ENCODE data around the gene HMSD. TPM values are rescaled to one million over a fixed set of nuclear protein-coding genes. Genes with fewer than 3 reads are reported as not detected.

HMSD gene
- total RNA-seq, 1 donor from 2014 or later, result not detected

GRCh38 chr18:63987743-63988142 is 38.6 kb downstream of the HMSD start:
- Histone ChIP-seq H3K27me3 (ENCODE audit: control insufficient read depth, insufficient read depth, low read length) (no peaks in the 10 kb centered on the region), H3K36me3 (ENCODE audit: control insufficient read depth, insufficient read depth, low read length) (no peaks in the 10 kb centered on the region), H3K4me3 (ENCODE audit: low read depth, low read length) (no peak overlapping the region)
- no peak for DNase-seq (ENCODE audit: low read depth)
- no peak for TF ChIP-seq CTCF (IDR thresholded peaks at IDR 0.05; ENCODE audit: insufficient read depth, low read length, poor library complexity, severe bottlenecking)

GRCh38 chr18:63992751-63993150 is 43.6 kb downstream of the HMSD start:
- Histone ChIP-seq H3K27me3 (ENCODE audit: control insufficient read depth, insufficient read depth, low read length) (no peaks in the 10 kb centered on the region), H3K4me3 (ENCODE audit: low read depth, low read length) (no peak overlapping the region), H3K36me3 (ENCODE audit: control insufficient read depth, insufficient read depth, low read length) (peaks cover 1% of the 10 kb centered on the region)
- TF ChIP-seq CTCF (IDR thresholded peaks at IDR 0.05; ENCODE audit: insufficient read depth, low read length, poor library complexity, severe bottlenecking), result no peak
- no peak for DNase-seq (ENCODE audit: low read depth)

GRCh38 chr18:63994783-63995399 is 45.8 kb downstream of the HMSD start:
- H3K27me3 ChIP-seq (ENCODE audit: control insufficient read depth, insufficient read depth, low read length), result no peaks in the 10 kb centered on the region
- H3K36me3 ChIP-seq (ENCODE audit: control insufficient read depth, insufficient read depth, low read length), result peaks cover 1% of the 10 kb centered on the region
- no peak overlapping the region for H3K4me3 ChIP-seq (ENCODE audit: low read depth, low read length)
- DNase-seq (ENCODE audit: low read depth), result no peak
- TF ChIP-seq CTCF (IDR thresholded peaks at IDR 0.05; ENCODE audit: insufficient read depth, low read length, poor library complexity, severe bottlenecking), result peak; percentile 88

- DNase-seq (ENCODE audit: low read depth), result no peak
- Histone ChIP-seq H3K4me3 (ENCODE audit: low read depth, low read length) (no peak overlapping the region), H3K27me3 (ENCODE audit: control insufficient read depth, insufficient read depth, low read length) (no peaks in the 10 kb centered on the region)
These were observed 47.9 kb downstream of the HMSD start for GRCh38 chr18:63997041-63997440.

GRCh38 chr18:63997606-63998005 is 48.5 kb downstream of the HMSD start:
- no peak for TF ChIP-seq CTCF (IDR thresholded peaks at IDR 0.05; ENCODE audit: insufficient read depth, low read length, poor library complexity, severe bottlenecking)
- no peak for DNase-seq (ENCODE audit: low read depth)
- Histone ChIP-seq H3K4me3 (ENCODE audit: low read depth, low read length) (no peak overlapping the region), H3K36me3 (ENCODE audit: control insufficient read depth, insufficient read depth, low read length) (peaks cover 1% of the 10 kb centered on the region), H3K27me3 (ENCODE audit: control insufficient read depth, insufficient read depth, low read length) (no peaks in the 10 kb centered on the region)

More at GRCh38 chr18:63997041-63997440, 47.9 kb downstream of the HMSD start:
- TF ChIP-seq CTCF (IDR thresholded peaks at IDR 0.05; ENCODE audit: insufficient read depth, low read length, poor library complexity, severe bottlenecking), result no peak
- H3K36me3 ChIP-seq (ENCODE audit: control insufficient read depth, insufficient read depth, low read length), result peaks cover 1% of the 10 kb centered on the region

- DNase-seq (ENCODE audit: low read depth), result no peak
- Histone ChIP-seq H3K36me3 (ENCODE audit: control insufficient read depth, insufficient read depth, low read length) (peaks cover 1% of the 10 kb centered on the region), H3K27me3 (ENCODE audit: control insufficient read depth, insufficient read depth, low read length) (peaks cover 3% of the 10 kb centered on the region), H3K4me3 (ENCODE audit: low read depth, low read length) (no peak overlapping the region)
- no peak for TF ChIP-seq CTCF (IDR thresholded peaks at IDR 0.05; ENCODE audit: insufficient read depth, low read length, poor library complexity, severe bottlenecking)
These were observed 50.8 kb downstream of the HMSD start for GRCh38 chr18:63999871-64000270.
